Esophagus squamous epithelium (tissue), 4 donors: Measurements from ENCODE around the gene TLN1.

Source experiments
- POLR2A ChIP-seq, 4 donors: fragments of 450-650 bp; IDR thresholded peaks; one replicate each; pipeline ENCODE4 v1.6.1; 2017; ENCODE audit warnings: antibody characterized with exemption in 4 of 4, mild to moderate bottlenecking in 4 of 4, moderate library complexity in 3 of 4
- TF ChIP-seq, protein P1 (sequence below), 6 experiments: fragments of 450-650 bp in 4 of 6; fragments of 200-600 bp in 2 of 6; sonication (generic) in 2 of 6; IDR thresholded peaks; one replicate each; pipeline ENCODE4 v1.5.1; 2016 to 2019; ENCODE audit warnings: antibody characterized with exemption in 6 of 6, mild to moderate bottlenecking in 4 of 6, moderate library complexity in 4 of 6

DNA sequence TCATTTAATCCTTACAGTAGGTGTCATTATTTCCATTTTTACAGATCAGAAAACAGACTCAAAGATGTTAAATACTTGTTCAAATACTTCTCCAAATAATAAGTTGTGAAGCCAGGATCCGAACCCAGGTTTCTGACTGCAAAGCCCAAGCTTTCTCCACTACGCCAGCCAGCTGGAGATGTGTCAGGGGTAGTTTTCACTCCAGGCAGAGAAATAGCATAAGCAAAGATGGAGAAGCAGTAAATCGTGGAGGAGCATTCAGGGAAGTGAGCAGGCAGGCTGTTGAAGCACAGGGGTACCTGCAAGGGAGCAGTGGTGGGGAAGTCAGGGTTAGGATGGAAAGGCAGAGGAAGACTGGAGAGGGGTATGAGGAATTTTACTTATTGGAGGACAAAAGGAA is 2.9 kb downstream of the TLN1 start:
- TF ChIP-seq, protein P1, sequence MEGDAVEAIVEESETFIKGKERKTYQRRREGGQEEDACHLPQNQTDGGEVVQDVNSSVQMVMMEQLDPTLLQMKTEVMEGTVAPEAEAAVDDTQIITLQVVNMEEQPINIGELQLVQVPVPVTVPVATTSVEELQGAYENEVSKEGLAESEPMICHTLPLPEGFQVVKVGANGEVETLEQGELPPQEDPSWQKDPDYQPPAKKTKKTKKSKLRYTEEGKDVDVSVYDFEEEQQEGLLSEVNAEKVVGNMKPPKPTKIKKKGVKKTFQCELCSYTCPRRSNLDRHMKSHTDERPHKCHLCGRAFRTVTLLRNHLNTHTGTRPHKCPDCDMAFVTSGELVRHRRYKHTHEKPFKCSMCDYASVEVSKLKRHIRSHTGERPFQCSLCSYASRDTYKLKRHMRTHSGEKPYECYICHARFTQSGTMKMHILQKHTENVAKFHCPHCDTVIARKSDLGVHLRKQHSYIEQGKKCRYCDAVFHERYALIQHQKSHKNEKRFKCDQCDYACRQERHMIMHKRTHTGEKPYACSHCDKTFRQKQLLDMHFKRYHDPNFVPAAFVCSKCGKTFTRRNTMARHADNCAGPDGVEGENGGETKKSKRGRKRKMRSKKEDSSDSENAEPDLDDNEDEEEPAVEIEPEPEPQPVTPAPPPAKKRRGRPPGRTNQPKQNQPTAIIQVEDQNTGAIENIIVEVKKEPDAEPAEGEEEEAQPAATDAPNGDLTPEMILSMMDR (IDR thresholded peaks at IDR 0.05), result no peak
- no peak for TF ChIP-seq POLR2A (IDR thresholded peaks at IDR 0.05)
